Middle frontal gyrus (tissue), 1 donor: ENCODE measurements around the gene ASMT.
A peak's percentile ranks its signal among the peaks of the same experiment; 100 is the strongest.
"Not testable (repeated sequence)": the region's sequence is repeated elsewhere in the genome, so short reads cannot be mapped to it uniquely, and the experiment has no call there.

Experiments used
- DNase-seq: peaks from one replicate; pipeline ENCODE4 v3.0.0-alpha.2; 2015; ENCODE audit warnings: low spot score; ENCODE audit errors: extremely low spot score

The ASMT gene

DNA sequence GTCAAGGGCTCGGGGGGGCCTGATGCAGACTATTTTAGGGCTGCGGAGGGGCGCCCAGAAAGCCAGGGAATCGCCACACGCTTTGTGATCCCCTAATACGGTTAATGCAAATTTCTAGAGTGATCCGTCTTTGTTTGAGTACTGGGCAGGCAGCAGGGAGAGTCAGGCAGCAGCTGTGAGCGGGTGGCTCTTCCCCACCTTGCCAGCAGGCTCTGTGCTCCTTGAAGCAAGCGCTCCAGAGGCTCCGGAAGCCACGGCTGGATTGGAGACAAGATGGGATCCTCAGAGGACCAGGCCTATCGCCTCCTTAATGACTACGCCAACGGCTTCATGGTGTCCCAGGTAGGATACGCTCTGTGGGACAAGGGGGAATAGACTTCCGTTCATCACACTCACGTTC lies at the start of gene ASMT:
TSS of gene ASMT (plus strand) at position 133 of the 400 bp plus-strand sequence. CDS start at position 274, 141 bp downstream.
- no peak for DNase-seq

DNA sequence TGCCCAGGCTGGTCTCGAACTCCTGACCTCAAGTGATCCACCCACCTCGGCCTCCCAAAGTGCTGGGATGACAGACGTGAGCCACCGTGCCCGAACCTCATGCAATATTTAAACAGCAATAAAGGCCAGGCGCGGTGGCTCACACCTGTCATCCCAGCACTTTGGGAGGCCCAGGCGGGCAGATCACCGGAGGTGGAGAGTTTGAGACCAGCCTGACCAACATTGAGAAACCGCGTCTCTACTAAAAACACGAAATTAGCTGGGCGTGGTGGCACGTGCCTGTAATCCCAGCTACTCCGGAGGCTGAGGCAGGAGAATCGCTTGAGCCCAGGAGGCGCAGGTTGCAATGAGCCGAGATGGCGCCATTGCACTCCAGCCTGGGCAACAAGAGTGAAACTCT lies 40.7 kb upstream of the ASMT start:
- not testable (repeated sequence) for DNase-seq

GRCh38 chrX:1576201-1576992 lies 38.5 kb upstream of the ASMT start:
- no peak for DNase-seq

GRCh38 chrX:1577845-1578244 lies 37.0 kb upstream of the ASMT start:
- no peak for DNase-seq

- no peak for DNase-seq
Measured at GRCh38 chrX:1578511-1579173, 36.2 kb upstream of the ASMT start.

- no peak for DNase-seq
Measured at GRCh38 chrX:1581132-1581531, 33.7 kb upstream of the ASMT start.

- no peak for DNase-seq
Measured at GRCh38 chrX:1582686-1583437, 32.0 kb upstream of the ASMT start.

DNA sequence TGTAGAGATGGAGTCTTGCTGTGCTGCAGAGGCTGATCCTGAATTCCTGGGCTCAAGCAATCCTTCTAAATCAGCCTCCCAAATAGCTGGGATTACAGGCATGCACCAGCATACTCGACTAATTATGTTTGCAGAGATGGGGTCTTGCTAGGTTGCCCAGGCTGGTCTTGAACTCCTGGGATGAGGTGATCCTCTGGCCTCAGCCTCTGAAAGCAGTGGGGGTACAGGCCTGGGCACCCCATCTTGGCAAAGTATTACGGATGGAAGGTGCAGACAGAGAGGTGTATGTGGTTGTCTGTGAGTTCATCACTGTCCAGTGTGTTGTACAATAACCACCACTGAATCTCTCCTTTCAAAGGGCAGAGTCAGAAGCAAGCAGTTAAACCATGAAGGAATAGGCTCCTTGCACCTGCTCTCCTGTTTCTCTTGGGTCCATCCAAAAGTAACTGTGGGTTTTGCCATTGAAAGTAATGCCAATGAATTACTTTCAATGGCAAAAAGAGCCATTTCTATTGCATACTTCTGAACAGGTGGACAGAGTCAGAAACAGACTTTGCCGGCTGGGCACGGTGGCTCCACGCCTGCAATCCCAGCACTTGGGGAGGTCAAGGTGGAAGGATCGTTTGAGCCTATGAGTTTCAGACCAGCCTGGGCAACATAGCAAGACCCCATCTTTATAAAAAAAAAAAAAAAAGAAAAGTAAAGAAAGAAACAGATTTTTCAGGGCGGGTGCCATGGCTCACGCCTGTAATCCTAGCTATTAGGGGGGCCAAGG lies 30.4 kb upstream of the ASMT start:
- DNase-seq = no peak

GRCh38 chrX:1587161-1587560 lies 27.7 kb upstream of the ASMT start:
- DNase-seq = no peak

DNA sequence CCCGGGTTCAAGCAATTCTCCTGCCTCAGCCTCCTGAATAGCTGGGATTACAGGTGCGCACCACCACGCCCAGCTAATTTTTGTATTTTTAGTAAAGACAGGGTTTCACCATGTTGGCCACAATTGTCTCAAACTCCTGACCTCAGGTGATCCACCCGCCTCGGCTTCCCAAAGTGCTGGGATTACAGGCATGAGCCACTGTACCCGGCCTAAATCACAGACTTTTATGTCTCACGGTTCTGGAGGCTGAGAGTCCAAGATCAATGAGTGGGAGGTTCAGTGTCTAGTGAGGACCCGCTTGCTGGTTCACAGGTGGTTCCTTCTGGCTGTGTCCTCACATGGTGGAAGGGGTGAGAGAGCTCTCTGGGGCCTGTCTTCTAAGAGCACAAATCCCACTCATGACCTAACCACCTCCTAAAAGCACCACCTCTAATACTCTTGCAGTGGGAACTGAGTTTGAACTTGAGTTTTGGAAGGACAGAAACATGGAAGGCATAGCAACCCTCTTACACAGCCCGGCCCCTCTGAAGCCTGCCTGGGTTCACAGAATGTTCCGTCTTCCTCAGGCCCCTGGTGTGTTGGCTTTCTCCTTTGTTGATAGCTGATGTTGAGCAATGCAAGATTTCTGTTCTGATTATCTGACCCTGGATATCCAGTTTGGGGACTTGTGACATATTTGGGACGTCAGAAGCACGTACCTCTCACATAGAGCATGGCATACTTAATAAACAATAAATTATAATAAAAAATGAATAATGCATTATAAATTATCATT lies 25.3 kb upstream of the ASMT start:
- no peak for DNase-seq

GRCh38 chrX:1591102-1591862 lies 23.6 kb upstream of the ASMT start, which contains the start of gene AKAP17A:
AKAP17A (plus strand) TSS chrX:1591604; CDS start chrX:1593463, 1,859 bp downstream.
- DNase-seq = peak; percentile 90

DNA sequence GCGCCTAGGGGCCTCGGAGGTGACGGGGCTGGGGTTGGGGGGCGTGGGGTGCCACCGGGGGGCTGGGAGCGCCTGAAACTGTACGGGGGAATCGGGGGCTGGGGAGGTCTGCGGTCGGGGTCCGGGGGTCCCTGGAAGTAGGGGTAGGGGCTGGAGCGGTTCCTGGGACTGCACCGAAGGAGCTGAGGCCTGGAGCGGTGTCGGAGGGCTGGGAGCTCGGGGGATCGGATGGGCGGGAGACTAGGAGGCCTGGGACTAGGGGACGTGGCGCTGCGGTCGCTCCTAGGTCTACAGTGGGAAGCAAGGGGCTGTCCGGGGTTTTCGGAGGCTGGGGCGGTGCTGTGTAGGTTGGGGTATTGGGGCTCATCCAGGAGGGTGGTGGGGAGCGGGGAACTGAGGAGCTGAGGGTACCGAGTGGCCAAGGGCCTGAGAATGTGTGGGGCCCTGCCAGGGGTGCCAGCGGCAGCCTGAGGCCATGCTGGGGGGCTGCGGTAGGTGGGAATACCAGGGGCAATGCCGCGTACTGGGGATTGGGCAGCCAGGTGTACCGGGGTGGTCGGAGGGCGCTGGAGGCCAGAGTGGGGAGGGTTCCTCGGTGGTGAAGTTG lies 22.9 kb upstream of the ASMT start:
- no peak for DNase-seq

GRCh38 chrX:1592470-1593142 lies 22.3 kb upstream of the ASMT start:
- no peak for DNase-seq

DNA sequence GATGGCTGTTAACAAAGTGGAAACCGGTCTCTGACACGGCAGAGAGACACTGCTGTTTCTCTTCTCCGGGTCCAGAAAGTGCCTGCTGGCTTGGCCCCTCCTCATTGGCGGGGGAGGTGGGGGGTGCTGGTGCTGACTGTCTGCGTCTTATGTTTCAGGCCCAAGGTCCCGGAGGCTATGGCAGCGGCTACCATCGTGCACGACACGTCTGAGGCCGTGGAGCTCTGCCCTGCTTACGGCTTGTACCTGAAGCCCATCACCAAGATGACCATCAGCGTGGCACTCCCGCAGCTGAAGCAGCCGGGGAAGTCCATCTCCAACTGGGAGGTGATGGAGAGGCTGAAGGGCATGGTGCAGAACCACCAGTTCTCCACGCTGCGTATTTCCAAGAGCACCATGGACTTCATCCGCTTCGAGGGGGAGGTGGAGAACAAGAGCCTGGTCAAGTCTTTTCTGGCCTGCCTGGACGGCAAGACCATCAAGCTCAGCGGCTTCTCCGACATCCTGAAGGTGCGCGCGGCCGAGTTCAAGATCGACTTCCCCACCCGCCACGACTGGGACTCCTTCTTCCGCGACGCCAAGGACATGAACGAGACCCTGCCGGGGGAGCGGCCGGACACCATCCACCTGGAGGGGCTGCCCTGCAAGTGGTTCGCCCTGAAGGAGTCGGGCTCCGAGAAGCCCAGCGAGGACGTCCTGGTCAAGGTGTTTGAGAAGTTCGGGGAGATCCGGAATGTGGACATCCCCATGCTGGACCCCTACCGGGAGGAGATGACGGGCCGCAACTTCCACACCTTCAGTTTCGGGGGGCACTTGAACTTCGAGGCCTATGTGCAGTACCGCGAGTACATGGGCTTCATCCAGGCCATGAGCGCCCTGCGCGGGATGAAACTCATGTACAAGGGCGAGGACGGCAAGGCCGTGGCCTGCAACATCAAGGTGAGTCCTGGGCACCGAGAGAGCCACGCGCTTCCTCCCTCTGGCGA lies 21.3 kb upstream of the ASMT start:
- no peak for DNase-seq

GRCh38 chrX:1595711-1596060 lies 19.2 kb upstream of the ASMT start:
- DNase-seq = no peak

DNA sequence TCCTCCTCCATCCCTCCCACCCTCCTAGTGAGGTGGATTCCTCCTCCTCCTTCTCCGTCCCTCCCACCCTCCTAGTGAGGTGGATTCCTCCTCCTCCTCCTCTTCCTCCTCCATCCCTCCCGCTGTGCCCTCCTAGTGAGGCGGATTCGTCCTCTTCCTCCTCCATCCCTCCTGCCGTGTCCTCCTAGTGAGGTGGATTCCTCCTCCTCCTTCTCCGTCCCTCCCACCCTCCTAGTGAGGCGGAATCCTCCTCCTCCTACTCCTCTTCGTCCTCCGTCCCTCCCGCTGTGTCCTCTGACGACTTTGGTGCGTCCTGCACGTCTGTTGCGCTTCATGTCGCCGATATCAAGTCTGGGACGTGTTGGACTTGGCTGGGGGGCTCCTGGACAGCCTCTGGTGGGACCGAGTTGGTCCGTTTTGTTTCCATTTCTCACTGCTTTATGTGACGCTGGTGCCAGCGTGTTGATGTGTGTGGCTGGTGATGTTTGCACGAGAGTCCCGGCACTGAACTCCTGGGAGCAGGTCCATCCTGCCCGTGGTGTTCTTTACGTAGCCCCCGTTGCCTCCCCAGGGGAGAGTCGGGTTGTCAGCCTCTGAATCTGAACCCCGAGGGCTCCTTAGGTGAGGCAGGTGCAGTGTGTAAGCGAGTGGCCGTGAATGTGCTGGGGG lies 18.0 kb upstream of the ASMT start:
- no peak for DNase-seq

- no peak for DNase-seq
Measured at GRCh38 chrX:1597345-1598020, 17.4 kb upstream of the ASMT start.
